GM12878 (cell line): ENCODE data around the gene STMP1. TPM values are rescaled to one million over a fixed set of nuclear protein-coding genes. Genes with fewer than 3 reads are reported as not detected.

Experiments used
- ATAC-seq: fragments of 200-7000 bp; cut with Tn5 transposase; 3 replicates; pipeline ENCODE4 v1.9.1; 2020; ENCODE audit warnings: mild to moderate bottlenecking, moderate library complexity
- BruUV-seq: library from RNA; stranded (reverse); fragments of 400-500 nt; replicated peaks from 2 replicates; lab custom pipeline; 2021; lab: Mats Ljungman, UMichigan
- CTCF ChIA-PET: fragments of 300-600 bp; sonication (Branson Sonifier 250); formaldehyde crosslinking; extraction: SDS; loops from one replicate; lab custom pipeline; 2021; ENCODE audit warnings: inconsistent platforms; lab: Yijun Ruan, JAX
- POLR2A ChIA-PET: fragments of 350-600 bp; formaldehyde crosslinking; extraction: SDS; loops from one replicate; lab custom pipeline; 2021; ENCODE audit warnings: inconsistent platforms; lab: Charles Lee
- RAD21 ChIA-PET: fragments of 300-600 bp; sonication (Branson Sonifier 250); formaldehyde crosslinking; loops from one replicate; lab custom pipeline; 2023; ENCODE audit warnings: antibody characterized with exemption; ENCODE audit not compliant: unreplicated experiment; lab: Charles Lee
- SMC1A ChIA-PET: fragments of 300-600 bp; sonication (Branson Sonifier 250); formaldehyde crosslinking; loops from one replicate; lab custom pipeline; 2023; ENCODE audit not compliant: unreplicated experiment, uncharacterized antibody; lab: Charles Lee
- DNase-seq: peaks from one replicate; pipeline ENCODE4 v3.0.0-alpha.2; 2011; ENCODE audit warnings: low read depth, low spot score
- FAIRE-seq: peaks from 3 replicates; lab custom pipeline; 2011; peaks lifted over from hg19 to GRCh38; lab: Jason Lieb, UNC
- H2AFZ ChIP-seq: 2 replicates; pipeline ENCODE4 v1.6.0; 2011; ENCODE audit warnings: low read depth, low read length, control low read depth; ENCODE audit not compliant: control insufficient read depth
- H3K27ac ChIP-seq: 2 replicates; pipeline ENCODE4 v1.5.1; 2011; ENCODE audit warnings: control low read depth; ENCODE audit not compliant: control insufficient read depth, insufficient read depth
- H3K27me3 ChIP-seq, 2 experiments: replicated peaks in 1 of 2; 2 replicates each; pipeline versions ENCODE4 v1.6.0 to v1.6.1; 2011; ENCODE audit warnings: low read length in 1 of 2; ENCODE audit not compliant: control insufficient read depth in 2 of 2, insufficient read depth in 2 of 2
- H3K36me3 ChIP-seq, 2 experiments: 2 replicates each; pipeline ENCODE4 v1.5.1; 2011; ENCODE audit warnings: low read length in 1 of 2; ENCODE audit not compliant: control insufficient read depth in 2 of 2, insufficient read depth in 2 of 2
- H3K4me1 ChIP-seq: 2 replicates; pipeline ENCODE4 v1.6.1; 2011; ENCODE audit warnings: mild to moderate bottlenecking, low read length, moderate library complexity, mixed read lengths; ENCODE audit not compliant: control insufficient read depth, insufficient read depth
- H3K4me2 ChIP-seq: 2 replicates; pipeline ENCODE4 v1.6.0; 2011; ENCODE audit warnings: control low read depth; ENCODE audit not compliant: control insufficient read depth, insufficient read depth
- H3K4me3 ChIP-seq: fragments of 200-600 bp; sonication (generic); 2 replicates; pipeline ENCODE4 v1.5.1; 2016
- H3K79me2 ChIP-seq: 2 replicates; pipeline ENCODE4 v1.6.0; 2011; ENCODE audit warnings: low read length; ENCODE audit not compliant: control insufficient read depth, insufficient read depth
- H3K9ac ChIP-seq: 2 replicates; pipeline ENCODE4 v1.8.0; 2011; ENCODE audit warnings: low read length, control low read depth, mixed read lengths; ENCODE audit not compliant: control insufficient read depth, insufficient read depth
- H3K9me3 ChIP-seq: replicated peaks from 3 replicates; pipeline ENCODE4 v1.5.1; 2011; ENCODE audit warnings: mild to moderate bottlenecking, low read length; ENCODE audit not compliant: control insufficient read depth, insufficient read depth
- H4K20me1 ChIP-seq: 2 replicates; pipeline ENCODE4 v1.6.0; 2011; ENCODE audit not compliant: control insufficient read depth, insufficient read depth
- CHD1 ChIP-seq: IDR thresholded peaks from 2 replicates; pipeline ENCODE4 v1.6.1; 2012; ENCODE audit warnings: low read depth, low read length, improper control_type of control experiment
- IKZF2 ChIP-seq, 2 experiments: fragments of 450-650 bp; IDR thresholded peaks; 2 replicates each; pipeline ENCODE4 v1.6.1; 2017; ENCODE audit warnings: mild to moderate bottlenecking in 2 of 2, moderate library complexity in 2 of 2
- POLR2A ChIP-seq: IDR thresholded peaks from 2 replicates; pipeline ENCODE4 v1.6.1; 2011; ENCODE audit warnings: low read depth, mild to moderate bottlenecking, low read length
- WGBS: methylation state at CpG from one replicate; pipeline ENCODE4 v1.1.6; 2016; ENCODE audit warnings: low lambda C conversion rate; ENCODE audit not compliant: insufficient replicate concordance, insufficient coverage; ENCODE audit errors: missing lambda C conversion rate; 5-methylcytosine and 5-hydroxymethylcytosine counted together
- in situ Hi-C: fragments of 300-500 bp; cut with MboI; formaldehyde crosslinking; loops from 9 replicates; pipeline ENCODE4 v1.14.3; 2018; ENCODE audit warnings: mixed read lengths
- intact Hi-C: fragments of 100-400 bp; cut with micrococcal nuclease; formaldehyde crosslinking; loops from one replicate; pipeline ENCODE4 v1.14.2; 2022; ENCODE audit not compliant: unreplicated experiment
- polyA plus RNA-seq, 11 experiments: library from polyadenylated mRNA; depleted of rRNA in 4 of 11; unstranded in 6 of 11; stranded (reverse) in 5 of 11; fragments of >200 nt; fragmentation: Nextera tagmentation in 4 of 11; fragmentation: Illumina TruSeq in 1 of 11; extraction: Ambion mirVana in 4 of 11; extraction: Trizol in 1 of 11; gene quantifications; 1 replicate in 1 of 11; 2 replicates in 10 of 11; pipeline versions ENCODE4 v1.2.1 to v1.2.3, GENCODE V29; 2011 to 2016; ENCODE audit warnings: inconsistent platforms in 2 of 11, missing spikeins in 2 of 11, low read depth in 1 of 11
- total RNA-seq, 4 experiments: library from RNA; depleted of rRNA in 3 of 4; stranded (reverse); fragments of >200 nt in 3 of 4; fragmentation: Illumina TruSeq in 1 of 4; extraction: Trizol in 1 of 4; gene quantifications; 2 replicates each; pipeline versions ENCODE4 v1.2.1 to v1.2.3, GENCODE V29; 2013 to 2021
- TF ChIP-seq, protein P1 (sequence below): fragments of 150-350 bp; IDR thresholded peaks from 2 replicates; pipeline ENCODE4 v1.6.1; 2016; ENCODE audit warnings: low read depth, low read length
- TF ChIP-seq, protein P2 (sequence below), 3 experiments: IDR thresholded peaks in 2 of 3; conservative IDR thresholded peaks in 1 of 3; 2 replicates each; pipeline ENCODE4 v1.5.1; 2011; ENCODE audit warnings: low read depth in 3 of 3, low read length in 3 of 3, mild to moderate bottlenecking in 3 of 3, control low read depth in 2 of 3, moderate library complexity in 2 of 3, inconsistent platforms in 1 of 3, mixed read lengths in 1 of 3; ENCODE audit not compliant: control insufficient read depth in 2 of 3, insufficient read depth in 1 of 3; ENCODE audit errors: extremely low read depth in 1 of 3
- TF ChIP-seq, protein P3 (sequence below): fragments of 450-650 bp; formaldehyde crosslinking; IDR thresholded peaks from 2 replicates; pipeline ENCODE4 v1.4.0; 2022; ENCODE audit warnings: mild to moderate bottlenecking, moderate library complexity

STMP1 gene
- total and polyA plus RNA-seq, 10 of the 15 experiments (the other 5 are each of a cell fraction or from before 2014, with no cell fraction given), result 8.0 to 79.9 (median 24.7) TPM

DNA sequence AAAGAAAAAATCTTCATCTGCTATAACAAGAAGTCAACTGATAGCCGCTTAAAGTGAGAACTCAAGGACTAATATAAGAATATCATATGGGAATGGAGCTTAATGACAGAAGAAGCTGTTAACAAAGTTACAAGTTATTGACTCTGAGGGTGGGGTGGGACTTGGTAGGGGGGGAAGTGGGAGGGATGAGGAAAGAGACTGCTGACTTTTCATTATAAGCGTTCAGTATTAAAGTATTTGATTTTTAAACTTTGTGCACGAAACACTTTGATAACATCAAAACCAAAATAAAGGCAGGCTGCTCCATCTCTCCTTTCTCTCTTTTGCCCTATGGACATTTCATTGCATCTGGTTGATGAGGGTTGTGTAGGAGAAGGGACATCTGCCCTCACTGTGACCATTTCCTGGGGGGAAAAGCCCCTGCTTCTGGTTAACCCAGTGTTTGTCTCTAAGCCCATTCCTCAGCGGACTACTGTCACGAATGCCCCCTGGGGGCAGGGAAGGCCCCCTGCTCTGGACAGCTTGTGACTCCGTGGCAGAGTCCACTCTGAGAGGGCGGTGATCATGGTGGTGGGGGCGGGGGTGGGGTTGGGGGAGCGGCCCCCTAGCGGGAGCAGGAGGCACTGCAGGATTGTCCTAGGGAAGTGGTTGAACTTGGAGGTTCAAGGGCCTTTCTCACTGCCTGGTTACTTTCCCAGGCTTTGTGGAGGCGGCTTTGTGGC is 48.3 kb downstream of the STMP1 start (continued):
- TF ChIP-seq, protein P1, sequence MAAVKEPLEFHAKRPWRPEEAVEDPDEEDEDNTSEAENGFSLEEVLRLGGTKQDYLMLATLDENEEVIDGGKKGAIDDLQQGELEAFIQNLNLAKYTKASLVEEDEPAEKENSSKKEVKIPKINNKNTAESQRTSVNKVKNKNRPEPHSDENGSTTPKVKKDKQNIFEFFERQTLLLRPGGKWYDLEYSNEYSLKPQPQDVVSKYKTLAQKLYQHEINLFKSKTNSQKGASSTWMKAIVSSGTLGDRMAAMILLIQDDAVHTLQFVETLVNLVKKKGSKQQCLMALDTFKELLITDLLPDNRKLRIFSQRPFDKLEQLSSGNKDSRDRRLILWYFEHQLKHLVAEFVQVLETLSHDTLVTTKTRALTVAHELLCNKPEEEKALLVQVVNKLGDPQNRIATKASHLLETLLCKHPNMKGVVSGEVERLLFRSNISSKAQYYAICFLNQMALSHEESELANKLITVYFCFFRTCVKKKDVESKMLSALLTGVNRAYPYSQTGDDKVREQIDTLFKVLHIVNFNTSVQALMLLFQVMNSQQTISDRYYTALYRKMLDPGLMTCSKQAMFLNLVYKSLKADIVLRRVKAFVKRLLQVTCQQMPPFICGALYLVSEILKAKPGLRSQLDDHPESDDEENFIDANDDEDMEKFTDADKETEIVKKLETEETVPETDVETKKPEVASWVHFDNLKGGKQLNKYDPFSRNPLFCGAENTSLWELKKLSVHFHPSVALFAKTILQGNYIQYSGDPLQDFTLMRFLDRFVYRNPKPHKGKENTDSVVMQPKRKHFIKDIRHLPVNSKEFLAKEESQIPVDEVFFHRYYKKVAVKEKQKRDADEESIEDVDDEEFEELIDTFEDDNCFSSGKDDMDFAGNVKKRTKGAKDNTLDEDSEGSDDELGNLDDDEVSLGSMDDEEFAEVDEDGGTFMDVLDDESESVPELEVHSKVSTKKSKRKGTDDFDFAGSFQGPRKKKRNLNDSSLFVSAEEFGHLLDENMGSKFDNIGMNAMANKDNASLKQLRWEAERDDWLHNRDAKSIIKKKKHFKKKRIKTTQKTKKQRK, result no peak
- TF ChIP-seq, protein P2, sequence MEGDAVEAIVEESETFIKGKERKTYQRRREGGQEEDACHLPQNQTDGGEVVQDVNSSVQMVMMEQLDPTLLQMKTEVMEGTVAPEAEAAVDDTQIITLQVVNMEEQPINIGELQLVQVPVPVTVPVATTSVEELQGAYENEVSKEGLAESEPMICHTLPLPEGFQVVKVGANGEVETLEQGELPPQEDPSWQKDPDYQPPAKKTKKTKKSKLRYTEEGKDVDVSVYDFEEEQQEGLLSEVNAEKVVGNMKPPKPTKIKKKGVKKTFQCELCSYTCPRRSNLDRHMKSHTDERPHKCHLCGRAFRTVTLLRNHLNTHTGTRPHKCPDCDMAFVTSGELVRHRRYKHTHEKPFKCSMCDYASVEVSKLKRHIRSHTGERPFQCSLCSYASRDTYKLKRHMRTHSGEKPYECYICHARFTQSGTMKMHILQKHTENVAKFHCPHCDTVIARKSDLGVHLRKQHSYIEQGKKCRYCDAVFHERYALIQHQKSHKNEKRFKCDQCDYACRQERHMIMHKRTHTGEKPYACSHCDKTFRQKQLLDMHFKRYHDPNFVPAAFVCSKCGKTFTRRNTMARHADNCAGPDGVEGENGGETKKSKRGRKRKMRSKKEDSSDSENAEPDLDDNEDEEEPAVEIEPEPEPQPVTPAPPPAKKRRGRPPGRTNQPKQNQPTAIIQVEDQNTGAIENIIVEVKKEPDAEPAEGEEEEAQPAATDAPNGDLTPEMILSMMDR (IDR thresholded peaks at IDR 0.05 in 2 of 3, conservative IDR thresholded peaks at IDR 0.05 in 1 of 3; ENCODE audit: control insufficient read depth in 2 of 3, extremely low read depth in 1 of 3, insufficient read depth in 1 of 3, low read depth in 3 of 3, low read length in 3 of 3), result peak; percentile 21 to 83 (median 45); a peak in 4 of 6 replicates
- TF ChIP-seq CHD1, result no peak

DNA sequence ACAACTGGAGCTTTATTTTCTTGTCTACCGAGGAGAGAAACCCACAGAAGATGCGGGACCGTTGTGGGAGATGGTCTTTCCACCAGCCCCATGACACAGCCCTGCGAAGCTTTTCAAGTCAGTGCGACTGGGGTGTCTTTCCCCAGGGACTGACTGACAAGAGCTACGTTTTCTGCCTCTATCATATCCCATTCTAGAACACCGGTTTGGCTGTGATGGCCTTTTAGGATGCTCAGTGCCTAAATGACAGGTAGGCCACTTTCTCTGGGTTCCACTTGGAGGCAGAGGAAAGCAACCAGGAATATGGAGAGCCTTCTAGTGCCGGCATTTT is 48.8 kb downstream of the STMP1 start:
- H3K4me2 ChIP-seq, result no peak overlapping the region
- H3K79me2 ChIP-seq, result no peaks in the 10 kb centered on the region
- no peak for DNase-seq
- intact Hi-C loops, result loop anchor here (1.0 kb wide), 1 partner anchor 39 kb away; no protein-coding TSS in a partner anchor
- no peak overlapping the region for H3K9ac ChIP-seq
- in situ Hi-C loops, result no loop called here
- ChIA-PET SMC1A (interaction anchor here (0.9 to 2.3 kb wide), 3 partner anchors 40 to 436 kb away, joined by 3 to 15 read pairs (median 3); no protein-coding TSS in a partner anchor), RAD21 (no interaction called here), CTCF (interaction anchor here (0.6 to 4.4 kb wide), 12 partner anchors 10 to 437 kb away, joined by 3 to 56 read pairs (median 4); partner anchors contain the start of gene SLC13A4), POLR2A (no interaction called here)
- H3K27ac ChIP-seq, result no peak overlapping the region
- FAIRE-seq, result no peak
- H3K4me1 ChIP-seq, result no peaks in the 10 kb centered on the region
- no peak overlapping the region for H3K4me3 ChIP-seq
- WGBS, result 41% methylated on average over 8 of the region's 8 CpGs
- H2AFZ ChIP-seq, result peak overlapping the region; percentile 56
- H4K20me1 ChIP-seq, result no peaks in the 10 kb centered on the region
- no TSS peak for BruUV-seq
- peak; percentile 24 for ATAC-seq
- no peaks in the 10 kb centered on the region for H3K27me3 ChIP-seq
- H3K9me3 ChIP-seq, result no peaks in the 10 kb centered on the region
- no peaks in the 10 kb centered on the region for H3K36me3 ChIP-seq
- TF ChIP-seq IKZF2 (IDR thresholded peaks at IDR 0.05) (0 out of 4 replicates have a peak, but pooled peaks of 1 of the 2 experiments have one; percentile 13), POLR2A (no peak)
- TF ChIP-seq, protein P3, sequence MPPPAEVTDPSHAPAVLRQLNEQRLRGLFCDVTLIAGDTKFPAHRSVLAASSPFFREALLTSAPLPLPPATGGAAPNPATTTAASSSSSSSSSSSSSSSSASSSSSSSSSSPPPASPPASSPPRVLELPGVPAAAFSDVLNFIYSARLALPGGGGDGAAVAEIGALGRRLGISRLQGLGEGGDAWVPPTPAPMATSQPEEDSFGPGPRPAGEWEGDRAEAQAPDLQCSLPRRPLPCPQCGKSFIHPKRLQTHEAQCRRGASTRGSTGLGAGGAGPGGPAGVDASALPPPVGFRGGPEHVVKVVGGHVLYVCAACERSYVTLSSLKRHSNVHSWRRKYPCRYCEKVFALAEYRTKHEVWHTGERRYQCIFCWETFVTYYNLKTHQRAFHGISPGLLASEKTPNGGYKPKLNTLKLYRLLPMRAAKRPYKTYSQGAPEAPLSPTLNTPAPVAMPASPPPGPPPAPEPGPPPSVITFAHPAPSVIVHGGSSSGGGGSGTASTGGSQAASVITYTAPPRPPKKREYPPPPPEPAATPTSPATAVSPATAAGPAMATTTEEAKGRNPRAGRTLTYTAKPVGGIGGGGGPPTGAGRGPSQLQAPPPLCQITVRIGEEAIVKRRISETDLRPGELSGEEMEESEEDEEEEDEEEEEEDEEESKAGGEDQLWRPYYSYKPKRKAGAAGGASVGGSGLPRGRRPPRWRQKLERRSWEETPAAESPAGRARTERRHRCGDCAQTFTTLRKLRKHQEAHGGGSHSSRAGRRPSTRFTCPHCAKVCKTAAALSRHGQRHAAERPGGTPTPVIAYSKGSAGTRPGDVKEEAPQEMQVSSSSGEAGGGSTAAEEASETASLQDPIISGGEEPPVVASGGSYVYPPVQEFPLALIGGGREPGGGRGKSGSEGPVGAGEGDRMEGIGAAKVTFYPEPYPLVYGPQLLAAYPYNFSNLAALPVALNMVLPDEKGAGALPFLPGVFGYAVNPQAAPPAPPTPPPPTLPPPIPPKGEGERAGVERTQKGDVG (CRISPR knock-in tag), result no peak
